ENCODE results near the gene MED29.

Gene MED29, protein sequence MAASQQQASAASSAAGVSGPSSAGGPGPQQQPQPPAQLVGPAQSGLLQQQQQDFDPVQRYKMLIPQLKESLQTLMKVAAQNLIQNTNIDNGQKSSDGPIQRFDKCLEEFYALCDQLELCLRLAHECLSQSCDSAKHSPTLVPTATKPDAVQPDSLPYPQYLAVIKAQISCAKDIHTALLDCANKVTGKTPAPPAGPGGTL

DNA sequence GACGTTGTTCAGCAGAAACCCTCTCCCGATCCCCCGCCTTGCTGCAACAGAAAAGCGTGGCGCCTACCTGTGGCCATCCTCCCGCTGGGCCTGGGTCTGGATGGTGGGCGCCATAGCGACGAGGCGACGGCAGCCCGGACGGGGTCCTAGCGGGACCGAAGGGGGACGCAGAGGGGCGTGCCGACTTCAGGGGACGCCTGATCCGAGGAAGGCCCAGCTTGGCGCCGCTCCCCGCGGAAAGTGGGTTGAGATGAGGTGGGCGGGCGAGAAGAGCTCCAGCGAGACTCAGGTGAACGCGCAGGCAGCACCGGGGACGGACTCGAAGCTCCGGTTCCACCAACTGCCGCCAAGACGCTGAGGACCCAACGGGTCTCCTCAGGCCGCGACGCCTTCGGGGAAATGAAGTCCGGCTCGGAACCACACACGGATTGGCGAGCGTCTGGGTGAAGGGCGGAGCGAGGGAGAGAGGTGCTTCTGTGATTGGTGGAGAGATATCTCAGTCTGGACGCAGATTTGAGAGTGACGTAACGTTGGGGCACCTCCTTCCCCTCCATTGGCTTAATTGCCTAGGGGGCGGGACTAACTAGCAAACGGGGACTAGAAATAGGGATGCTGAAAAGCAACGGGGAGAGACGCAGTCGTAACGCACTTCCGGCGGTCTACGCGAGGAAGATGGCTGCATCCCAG is at the start of gene MED29, which contains the start of gene PAF1:
TSS of gene MED29 (plus strand) at position 628 of the 687 bp plus-strand sequence. CDS start at position 673, 45 bp downstream.
TSS of gene PAF1 (minus strand) at position 356 of the 687 bp plus-strand sequence. CDS start at position 114, 242 bp downstream.
- FAIRE-seq = peak; percentile 98

- FAIRE-seq = no peak
Measured at GRCh38 chr19:39341719-39342604, 49.2 kb upstream of the MED29 start, which contains the start of gene SAMD4B. TSS of gene SAMD4B (plus strand) at chr19:39342421. CDS start at chr19:39356894, 14,473 bp downstream.

GRCh38 chr19:39342647-39343305 is 48.4 kb upstream of the MED29 start:
- no peak for FAIRE-seq

DNA sequence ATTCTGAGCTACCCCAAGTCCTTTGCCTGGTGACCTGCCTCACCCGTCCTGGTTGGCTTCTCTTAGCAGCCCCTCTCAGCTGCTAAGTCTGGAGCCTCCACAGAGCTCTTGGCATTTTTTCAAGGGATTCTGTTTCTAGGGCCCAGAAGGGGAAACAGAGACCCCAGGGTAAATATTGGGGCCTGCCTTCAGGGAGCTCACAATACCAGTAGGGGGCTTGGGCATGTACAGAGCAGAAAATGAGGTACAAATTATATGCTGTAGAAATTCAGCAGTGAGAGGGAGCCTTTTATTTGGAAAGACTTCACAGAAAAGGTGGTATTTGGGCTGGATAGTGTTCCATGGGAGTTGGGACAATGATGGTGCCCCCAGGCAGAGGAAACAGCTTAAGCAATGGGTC is 45.2 kb upstream of the MED29 start:
- FAIRE-seq = no peak

DNA sequence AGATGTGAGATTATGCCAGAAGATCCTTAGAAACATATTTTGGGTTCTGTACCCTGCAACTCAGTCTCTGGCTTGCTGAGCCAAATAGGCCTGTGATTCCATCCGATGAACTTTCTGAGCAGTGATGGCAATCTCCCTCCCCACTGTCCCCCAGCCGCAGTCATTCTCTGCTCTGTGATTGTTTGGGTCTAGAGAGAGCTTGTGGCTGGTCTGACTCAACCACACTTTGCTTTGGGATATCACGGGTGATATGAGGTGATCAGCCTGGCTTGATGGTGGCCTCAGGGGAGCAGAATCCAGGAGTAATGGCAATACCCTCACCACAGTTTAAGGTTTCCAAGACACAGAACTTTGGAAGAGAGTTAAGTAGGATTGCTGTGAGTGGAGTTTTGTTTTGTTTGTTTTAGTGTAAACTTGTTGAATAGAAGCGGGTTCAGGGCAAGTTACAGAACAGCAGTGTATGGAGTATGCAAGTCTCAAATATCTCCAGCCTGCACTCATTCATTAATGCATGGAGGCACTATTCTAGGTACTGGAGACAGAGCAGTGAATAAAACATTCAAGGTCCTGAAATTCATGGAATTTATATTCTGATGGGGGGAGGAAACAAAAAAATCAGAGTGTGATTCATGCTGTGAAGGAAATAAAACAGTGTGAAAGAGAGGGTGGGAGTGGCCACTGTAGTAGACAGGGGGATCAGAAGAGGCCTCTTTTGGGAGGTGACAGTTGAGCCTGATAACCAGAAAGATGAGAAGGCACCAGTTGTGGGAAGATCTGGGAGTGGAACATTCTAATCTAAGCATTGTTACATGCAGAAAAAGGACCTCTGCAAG is 43.6 kb upstream of the MED29 start:
- no peak for FAIRE-seq

- no peak for FAIRE-seq
Measured at GRCh38 chr19:39349326-39349725, 41.9 kb upstream of the MED29 start.

DNA sequence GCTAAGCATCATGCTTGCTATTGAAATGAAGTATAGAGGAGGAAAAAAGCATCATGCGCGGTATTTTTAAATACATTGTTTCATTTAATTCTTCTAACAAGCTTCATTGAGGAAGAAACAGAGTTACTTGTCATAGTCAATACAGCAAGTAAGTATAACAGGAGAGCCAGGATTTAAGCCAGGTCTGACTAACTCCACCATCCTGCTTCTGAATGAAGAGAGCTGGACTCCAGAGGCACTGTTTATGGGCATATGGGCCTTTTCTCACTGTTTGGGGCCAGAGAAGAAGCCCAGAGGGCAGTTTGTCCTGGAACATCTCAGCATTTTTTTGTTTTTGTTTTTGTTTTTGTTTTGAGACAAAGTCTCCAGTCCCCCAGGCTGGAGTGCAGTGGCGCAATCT is 41.0 kb upstream of the MED29 start:
- no peak for FAIRE-seq

GRCh38 chr19:39351537-39352064 is 39.6 kb upstream of the MED29 start:
- no peak for FAIRE-seq

GRCh38 chr19:39352381-39353255 is 38.6 kb upstream of the MED29 start:
- no peak for FAIRE-seq

GRCh38 chr19:39355253-39355652 is 35.9 kb upstream of the MED29 start:
- no peak for FAIRE-seq

DNA sequence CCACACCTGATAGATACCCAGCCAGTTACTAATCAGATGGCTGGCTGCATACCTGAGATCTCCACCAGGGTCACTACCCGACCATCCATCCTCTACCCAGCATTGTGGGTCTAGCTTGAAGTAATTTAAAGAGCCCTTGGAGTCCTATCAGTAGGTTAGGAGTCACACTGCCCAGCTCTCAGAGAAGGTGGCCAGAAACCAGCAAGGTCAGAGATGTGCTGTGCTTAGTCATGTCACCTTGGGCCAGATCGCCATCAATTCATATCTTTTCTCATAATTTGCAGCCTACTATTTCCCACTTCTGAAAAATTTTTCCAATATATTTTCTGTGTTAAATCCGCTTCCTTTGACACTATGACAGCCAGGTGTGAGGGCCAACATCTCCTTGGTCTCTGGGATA is 35.1 kb upstream of the MED29 start:
- no peak for FAIRE-seq

GRCh38 chr19:39356647-39357046 is 34.5 kb upstream of the MED29 start:
- no peak for FAIRE-seq

- no peak for FAIRE-seq
Measured at GRCh38 chr19:39359026-39359425, 32.2 kb upstream of the MED29 start.

DNA sequence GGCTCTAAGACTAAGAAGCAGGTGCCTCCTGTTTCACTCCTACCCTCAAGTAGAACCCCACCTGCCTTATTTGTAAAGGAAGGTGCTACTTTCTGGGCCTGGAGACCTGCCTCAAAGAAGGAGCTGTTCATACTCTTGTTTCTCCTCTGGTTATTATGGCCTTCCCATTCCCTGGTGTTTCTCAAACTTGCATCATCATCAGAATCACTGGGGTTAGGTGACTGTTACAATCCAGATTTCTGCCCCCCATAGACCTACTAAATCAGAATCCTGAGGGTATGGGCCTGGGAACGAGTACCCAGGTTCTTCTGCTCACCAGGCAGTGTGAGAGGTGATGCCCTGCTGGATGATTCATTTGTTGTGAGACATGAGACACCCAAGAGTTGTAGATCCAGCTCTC is 30.6 kb upstream of the MED29 start:
- FAIRE-seq = no peak

DNA sequence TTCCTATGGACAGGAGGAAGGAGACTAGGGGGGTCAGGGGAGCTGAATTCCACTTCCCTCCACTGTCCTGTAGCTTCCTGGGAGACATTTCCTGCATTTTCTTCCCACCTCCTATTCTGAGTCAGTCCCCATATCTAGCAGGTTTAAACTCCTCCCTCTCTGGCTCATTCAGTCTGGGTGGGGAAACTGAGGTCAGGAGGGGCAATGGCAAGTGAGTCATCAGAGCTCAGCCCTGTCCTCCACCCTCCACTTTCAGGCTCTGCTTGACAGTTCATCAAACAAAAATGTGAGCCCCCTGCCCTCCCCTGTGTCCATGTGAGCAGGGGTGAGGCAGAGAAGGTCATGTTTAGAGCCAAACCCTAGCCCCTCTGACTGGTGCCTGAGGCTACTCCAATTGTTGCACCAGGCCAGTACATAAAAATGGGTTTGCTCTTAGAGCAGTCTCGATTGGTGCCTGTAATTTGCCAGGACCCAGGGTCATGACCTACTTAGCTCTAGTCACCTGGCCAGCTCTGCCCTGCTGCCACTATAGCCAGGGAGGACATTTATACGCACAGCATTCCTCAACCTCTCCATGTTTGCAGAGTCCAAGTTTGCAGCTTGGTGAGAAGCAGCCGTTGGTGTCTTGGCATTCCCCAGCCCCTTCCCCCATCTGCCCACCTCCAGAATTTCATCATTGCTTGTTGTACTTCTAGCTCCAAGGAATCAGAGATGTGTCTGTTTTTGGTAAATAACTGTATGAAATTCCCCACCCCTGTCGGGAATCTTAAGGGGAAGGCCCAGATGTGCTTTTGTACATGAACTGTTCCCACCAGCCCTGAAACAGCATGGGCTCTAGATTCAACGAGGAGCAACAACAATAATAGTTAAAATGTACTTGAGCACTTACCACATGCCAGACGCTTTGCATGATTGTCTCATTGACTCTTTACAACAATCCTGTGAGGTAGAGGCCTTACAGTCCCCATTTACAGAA is 28.2 kb upstream of the MED29 start:
- FAIRE-seq = no peak

GRCh38 chr19:39363901-39364457 is 27.2 kb upstream of the MED29 start:
- FAIRE-seq = no peak

GRCh38 chr19:39365531-39365930 is 25.6 kb upstream of the MED29 start:
- no peak for FAIRE-seq

GRCh38 chr19:39369200-39369599 is 22.0 kb upstream of the MED29 start:
- no peak for FAIRE-seq

GRCh38 chr19:39370735-39371134 is 20.4 kb upstream of the MED29 start:
- no peak for FAIRE-seq

Data from TTC549 (cell line).